SJCRH30 (cell line): ENCODE data around the gene PEPD. TPM values are rescaled to one million over a fixed set of nuclear protein-coding genes. Genes with fewer than 3 reads are reported as not detected.

Experiments
- DNase-seq, 2 experiments: peaks; one replicate each; pipeline ENCODE4 v3.0.0-alpha.2; 2015 to 2020
- H3K27ac ChIP-seq: fragments of 250-450 bp; sonication (Bioruptor Pico); 2 replicates; pipeline ENCODE4 v1.5.1; 2020; ENCODE audit warnings: mild to moderate bottlenecking, moderate library complexity
- H3K27me3 ChIP-seq: fragments of 250-450 bp; sonication (Bioruptor Pico); 2 replicates; pipeline ENCODE4 v1.5.1; 2020; ENCODE audit warnings: mild to moderate bottlenecking, moderate library complexity
- H3K36me3 ChIP-seq: fragments of 250-450 bp; sonication (Bioruptor Pico); 2 replicates; pipeline ENCODE4 v1.5.1; 2020; ENCODE audit warnings: mild to moderate bottlenecking, moderate library complexity
- H3K4me1 ChIP-seq: fragments of 250-450 bp; sonication (Bioruptor Pico); 2 replicates; pipeline ENCODE4 v1.5.1; 2020; ENCODE audit warnings: mild to moderate bottlenecking, moderate library complexity
- H3K4me3 ChIP-seq: fragments of 250-450 bp; sonication (Bioruptor Pico); 2 replicates; pipeline ENCODE4 v1.5.1; 2020; ENCODE audit warnings: mild to moderate bottlenecking, moderate library complexity
- H3K9me3 ChIP-seq: fragments of 250-450 bp; sonication (Bioruptor Pico); replicated peaks from 2 replicates; pipeline ENCODE4 v1.5.1; 2020; ENCODE audit warnings: mild to moderate bottlenecking, moderate library complexity
- total RNA-seq: library from RNA; depleted of rRNA; stranded (reverse); fragments of >200 nt; shearing (Covaris generic); gene quantifications from 2 replicates; pipeline ENCODE4 v1.2.3, GENCODE V29; 2014

PEPD gene
- total RNA-seq, 1 experiment from 2014 or later, result 39.5 TPM

DNA sequence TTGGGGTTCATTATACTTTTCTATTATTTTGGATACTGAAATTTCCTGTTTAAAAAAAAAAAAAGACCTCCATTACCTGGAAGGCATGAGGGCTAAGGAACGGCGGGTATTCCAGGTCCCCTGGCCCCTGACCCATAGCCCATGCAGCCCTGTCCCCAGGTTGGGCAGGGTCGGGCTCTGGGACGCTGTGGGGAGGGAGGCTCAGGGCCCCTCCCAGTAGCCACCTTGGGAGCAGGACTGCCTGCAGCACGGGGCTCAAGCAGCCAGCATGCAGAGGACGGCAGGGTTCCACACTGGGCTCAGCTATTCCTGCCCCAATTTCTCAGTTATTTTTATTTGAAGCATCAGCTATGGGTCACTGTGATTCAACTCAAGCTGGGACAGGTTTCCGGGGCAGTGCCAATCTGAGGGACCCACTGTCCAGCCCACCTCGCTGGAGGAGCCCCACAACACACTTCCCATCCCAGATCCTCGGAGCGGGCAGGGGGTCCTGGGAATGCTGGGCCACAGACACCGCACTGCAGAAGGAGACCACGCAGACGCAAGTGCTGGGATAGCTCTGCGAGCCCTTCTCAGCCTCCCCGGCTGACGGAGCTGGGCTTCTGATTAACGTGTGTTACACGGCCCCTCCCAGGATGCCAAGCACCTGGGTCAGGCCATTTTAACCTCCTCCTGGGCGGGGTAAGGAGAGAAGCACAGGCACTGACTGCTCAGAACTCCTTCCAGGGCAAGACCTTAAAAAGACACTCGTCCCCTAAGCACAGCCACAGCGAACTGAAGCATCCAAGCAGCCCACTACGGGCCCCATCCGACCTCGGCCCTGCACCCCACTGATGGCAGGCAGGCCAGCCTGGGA, 60.1 kb downstream of the PEPD start:
- Histone ChIP-seq H3K4me1 (no peaks in the 10 kb centered on the region), H3K9me3 (no peaks in the 10 kb centered on the region), H3K36me3 (0 out of 2 replicates have a peak, but pooled peaks cover 4% of the 10 kb centered on the region), H3K4me3 (no peak overlapping the region), H3K27ac (no peak overlapping the region), H3K27me3 (no peaks in the 10 kb centered on the region)
- peak in 1 of 2 experiments; percentile 1 for DNase-seq

DNA sequence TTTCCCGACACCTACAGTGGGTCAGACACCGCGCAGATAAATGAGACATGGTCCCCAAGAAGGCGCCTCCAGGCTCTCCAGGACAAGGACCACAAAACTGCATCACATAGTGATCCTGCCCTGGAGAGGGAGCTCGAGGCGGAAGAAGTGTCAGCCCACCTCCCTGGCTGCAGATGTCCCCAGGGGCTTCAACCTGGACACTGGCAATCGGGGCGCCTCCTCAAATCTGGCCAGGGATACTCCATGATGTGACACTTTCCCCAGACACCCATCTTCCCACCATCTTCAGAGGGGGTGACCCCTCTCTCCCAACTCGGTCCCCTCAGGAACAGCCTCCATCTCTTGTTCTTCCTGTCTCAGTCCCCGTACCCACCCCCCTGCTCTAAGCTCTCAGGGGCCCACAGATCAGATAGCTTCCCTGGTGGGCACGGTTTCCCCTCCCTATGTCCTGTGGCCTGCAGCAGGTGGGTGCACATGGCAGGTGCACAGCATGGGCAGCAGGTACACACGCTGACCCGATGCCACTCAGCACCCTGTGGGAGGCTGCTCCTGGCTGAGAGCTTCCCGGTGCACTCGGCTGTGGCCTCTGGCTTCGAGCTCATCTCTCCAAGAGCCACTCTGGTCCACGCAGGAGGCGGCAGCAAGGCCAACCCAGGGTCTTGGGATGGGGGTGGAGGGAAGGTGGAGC, 61.2 kb downstream of the PEPD start:
- Histone ChIP-seq H3K27ac (no peak overlapping the region), H3K4me1 (no peaks in the 10 kb centered on the region), H3K27me3 (no peaks in the 10 kb centered on the region), H3K9me3 (no peaks in the 10 kb centered on the region), H3K4me3 (no peak overlapping the region), H3K36me3 (0 out of 2 replicates have a peak, but pooled peaks cover 4% of the 10 kb centered on the region)
- peak in 1 of 2 experiments; percentile 1 for DNase-seq

GRCh38 chr19:33459222-33460090, 62.1 kb downstream of the PEPD start:
- no peak overlapping the region for H3K27ac ChIP-seq
- peak in 1 of 2 experiments; percentile 1 for DNase-seq
- H3K9me3 ChIP-seq, result no peaks in the 10 kb centered on the region
- H3K4me3 ChIP-seq, result no peak overlapping the region
- no peaks in the 10 kb centered on the region for H3K4me1 ChIP-seq
- no peaks in the 10 kb centered on the region for H3K27me3 ChIP-seq
- 0 out of 2 replicates have a peak, but pooled peaks cover 4% of the 10 kb centered on the region for H3K36me3 ChIP-seq

DNA sequence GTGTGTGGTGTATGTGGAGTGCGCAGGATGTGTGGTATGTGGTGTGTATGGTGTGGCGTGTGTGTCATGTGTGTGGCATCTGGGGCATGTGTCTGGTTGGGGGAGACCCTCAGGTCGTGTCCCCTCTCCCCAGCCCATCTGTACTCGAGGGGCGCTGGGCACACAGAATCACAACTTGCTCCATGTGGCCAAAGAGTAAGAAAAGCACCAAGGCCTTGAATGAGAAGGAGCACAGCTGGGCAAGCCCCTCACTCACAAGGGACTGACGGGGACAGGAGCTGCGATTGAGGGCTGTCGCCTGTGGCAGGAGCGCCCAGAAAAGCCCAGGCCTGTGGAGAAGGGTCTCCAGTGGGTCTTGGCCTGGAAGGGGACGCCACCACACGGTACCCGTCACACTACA, 62.8 kb downstream of the PEPD start:
- no peak for DNase-seq
- Histone ChIP-seq H3K36me3 (0 out of 2 replicates have a peak, but pooled peaks cover 4% of the 10 kb centered on the region), H3K4me3 (no peak overlapping the region), H3K4me1 (no peaks in the 10 kb centered on the region), H3K9me3 (no peaks in the 10 kb centered on the region), H3K27ac (no peak overlapping the region), H3K27me3 (no peaks in the 10 kb centered on the region)

- H3K4me1 ChIP-seq, result no peaks in the 10 kb centered on the region
- H3K27me3 ChIP-seq, result no peaks in the 10 kb centered on the region
- no peak overlapping the region for H3K27ac ChIP-seq
- H3K36me3 ChIP-seq, result 0 out of 2 replicates have a peak, but pooled peaks cover 1% of the 10 kb centered on the region
- H3K4me3 ChIP-seq, result no peak overlapping the region
- peak in 1 of 2 experiments; percentile 0 for DNase-seq
- no peaks in the 10 kb centered on the region for H3K9me3 ChIP-seq
Measured at GRCh38 chr19:33458171-33458633, 63.4 kb downstream of the PEPD start.

DNA sequence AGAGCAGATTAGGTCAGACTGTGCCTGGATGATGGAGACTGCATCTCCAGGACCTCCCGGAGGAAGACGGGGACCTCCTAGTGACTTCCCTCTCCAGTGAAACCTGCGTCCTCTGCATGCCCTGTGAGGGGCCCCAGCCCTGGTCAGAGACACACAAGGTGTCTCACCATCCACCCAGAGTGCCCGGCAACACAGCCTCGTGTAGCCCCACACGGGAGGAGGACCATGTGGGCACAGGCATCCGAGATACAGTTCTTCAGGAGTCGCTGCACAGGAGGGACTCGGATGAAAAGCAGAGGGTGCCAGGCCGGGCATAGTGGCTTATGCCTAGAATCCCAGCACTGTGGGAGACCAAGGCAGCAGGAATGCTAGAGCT, 64.8 kb downstream of the PEPD start:
- Histone ChIP-seq H3K9me3 (no peaks in the 10 kb centered on the region), H3K27ac (no peak overlapping the region), H3K36me3 (no peaks in the 10 kb centered on the region), H3K4me1 (no peaks in the 10 kb centered on the region), H3K4me3 (no peak overlapping the region), H3K27me3 (no peaks in the 10 kb centered on the region)
- no peak for DNase-seq

- no peak for DNase-seq
Measured at GRCh38 chr19:33456076-33456844, 65.3 kb downstream of the PEPD start.

DNA sequence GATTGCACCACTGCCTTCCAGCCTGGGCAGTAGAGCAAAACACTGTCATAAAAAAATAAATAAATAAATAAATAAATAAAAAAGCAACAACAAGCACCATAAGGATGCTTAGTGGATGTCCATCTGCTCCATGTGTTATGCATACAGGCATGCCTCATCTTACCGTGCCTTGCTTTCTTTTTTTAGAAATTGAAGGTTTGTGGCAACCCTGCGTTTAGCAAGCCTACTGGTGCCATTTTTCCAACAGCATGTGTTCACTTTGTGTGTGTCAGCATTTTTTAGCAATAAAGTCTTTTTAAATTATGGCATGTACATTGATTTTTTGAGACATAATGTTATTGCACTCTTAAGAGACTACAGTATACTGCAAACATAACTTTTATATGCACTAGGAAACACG, 68.3 kb downstream of the PEPD start:
- H3K9me3 ChIP-seq, result no peaks in the 10 kb centered on the region
- no peak overlapping the region for H3K27ac ChIP-seq
- H3K36me3 ChIP-seq, result no peaks in the 10 kb centered on the region
- no peaks in the 10 kb centered on the region for H3K4me1 ChIP-seq
- H3K4me3 ChIP-seq, result no peak overlapping the region
- no peaks in the 10 kb centered on the region for H3K27me3 ChIP-seq
- no peak for DNase-seq

More at GRCh38 chr19:33456076-33456844, 65.3 kb downstream of the PEPD start:
- no peaks in the 10 kb centered on the region for H3K9me3 ChIP-seq
- no peaks in the 10 kb centered on the region for H3K4me1 ChIP-seq
- no peak overlapping the region for H3K27ac ChIP-seq
- H3K4me3 ChIP-seq, result no peak overlapping the region
- no peaks in the 10 kb centered on the region for H3K36me3 ChIP-seq
- no peaks in the 10 kb centered on the region for H3K27me3 ChIP-seq

GRCh38 chr19:33450689-33451088, 70.9 kb downstream of the PEPD start:
- no peaks in the 10 kb centered on the region for H3K9me3 ChIP-seq
- H3K4me1 ChIP-seq, result 0 out of 2 replicates have a peak, but pooled peaks cover 5% of the 10 kb centered on the region
- no peaks in the 10 kb centered on the region for H3K27me3 ChIP-seq
- H3K4me3 ChIP-seq, result no peak overlapping the region
- H3K27ac ChIP-seq, result no peak overlapping the region
- no peaks in the 10 kb centered on the region for H3K36me3 ChIP-seq
- DNase-seq, result no peak

- H3K36me3 ChIP-seq, result no peaks in the 10 kb centered on the region
- no peak overlapping the region for H3K27ac ChIP-seq
- 0 out of 2 replicates have a peak, but pooled peaks cover 5% of the 10 kb centered on the region for H3K4me1 ChIP-seq
- H3K4me3 ChIP-seq, result no peak overlapping the region
- no peaks in the 10 kb centered on the region for H3K9me3 ChIP-seq
- DNase-seq, result no peak
- no peaks in the 10 kb centered on the region for H3K27me3 ChIP-seq
Measured at GRCh38 chr19:33449799-33450198, 71.8 kb downstream of the PEPD start.

DNA sequence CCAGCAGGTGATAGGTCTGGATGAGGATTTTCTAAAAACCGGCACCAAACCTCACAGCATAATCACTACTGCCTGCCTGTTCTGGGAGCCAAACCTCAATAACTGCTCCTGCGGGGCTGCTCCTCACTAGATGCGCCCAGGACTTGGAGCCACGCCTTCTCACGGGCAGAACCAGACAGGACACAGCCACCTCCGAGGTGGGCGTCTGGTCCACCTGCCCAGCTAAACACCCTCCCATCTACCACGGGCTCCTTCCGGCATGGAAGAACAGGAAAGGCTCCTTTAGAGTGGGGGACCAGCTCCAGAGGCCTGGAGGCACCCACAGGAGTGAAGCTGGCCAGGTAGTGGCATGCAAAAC, 73.5 kb downstream of the PEPD start:
- no peaks in the 10 kb centered on the region for H3K36me3 ChIP-seq
- no peaks in the 10 kb centered on the region for H3K9me3 ChIP-seq
- no peaks in the 10 kb centered on the region for H3K27me3 ChIP-seq
- 0 out of 2 replicates have a peak, but pooled peaks cover 5% of the 10 kb centered on the region for H3K4me1 ChIP-seq
- no peak for DNase-seq
- no peak overlapping the region for H3K27ac ChIP-seq
- no peak overlapping the region for H3K4me3 ChIP-seq

GRCh38 chr19:33447336-33448158, 74.0 kb downstream of the PEPD start:
- no peaks in the 10 kb centered on the region for H3K9me3 ChIP-seq
- H3K4me1 ChIP-seq, result 0 out of 2 replicates have a peak, but pooled peaks cover 5% of the 10 kb centered on the region
- no peaks in the 10 kb centered on the region for H3K27me3 ChIP-seq
- H3K27ac ChIP-seq, result no peak overlapping the region
- H3K4me3 ChIP-seq, result no peak overlapping the region
- no peaks in the 10 kb centered on the region for H3K36me3 ChIP-seq
- peak; percentile 52 to 54 for DNase-seq
